Activated T-cell treated with anti-CD3 and anti-CD28 coated beads, Interleukin-2, amount 50 U/mL, for 1 hour (primary cell): ENCODE measurements around the gene BCL11B.
A peak's percentile ranks its signal among the peaks of the same experiment; 100 is the strongest.

Experiments
- DNase-seq: peaks from one replicate; pipeline ENCODE4 v3.0.0-alpha.2; 2020

The BCL11B gene

GRCh38 chr14:99284254-99285004 lies 12.4 kb upstream of the BCL11B start:
- no peak for DNase-seq

DNA sequence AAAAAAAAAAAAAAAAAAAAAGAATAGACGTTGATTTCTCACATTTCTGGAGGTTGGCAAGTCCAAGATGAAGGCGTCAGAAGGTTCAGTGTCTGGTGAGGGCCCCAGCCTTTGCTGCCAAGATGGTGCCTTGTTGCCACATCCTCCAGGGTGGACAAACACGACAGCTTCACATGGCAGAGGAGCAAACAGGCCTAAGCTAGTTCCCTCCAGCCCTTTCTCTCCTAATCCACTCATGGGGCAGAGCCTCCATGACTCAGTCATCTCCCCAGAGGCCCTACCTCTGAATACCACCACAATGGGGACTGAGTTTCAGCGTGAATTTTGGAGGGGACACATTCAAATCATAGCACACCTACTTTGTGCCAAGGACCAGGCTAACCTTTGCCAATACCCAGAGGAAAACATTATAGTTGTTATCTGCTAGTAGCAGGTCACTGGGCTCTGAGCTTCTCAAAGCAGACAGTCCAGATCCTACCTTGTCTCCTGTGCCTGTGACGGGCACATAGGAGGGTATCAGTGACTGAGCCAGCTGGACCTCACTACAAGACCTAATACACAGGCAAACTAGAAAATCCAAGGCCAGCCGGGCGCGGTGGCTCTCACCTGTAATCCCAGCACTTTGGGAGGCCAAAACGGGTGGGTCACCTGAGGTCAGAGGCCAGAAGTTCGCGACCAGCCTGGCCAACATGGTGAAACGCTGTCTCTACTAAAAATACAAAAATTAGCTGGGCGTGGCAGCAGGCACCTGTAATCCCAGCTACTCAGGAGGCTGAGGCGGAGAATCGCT lies 10.5 kb upstream of the BCL11B start:
- DNase-seq = no peak

DNA sequence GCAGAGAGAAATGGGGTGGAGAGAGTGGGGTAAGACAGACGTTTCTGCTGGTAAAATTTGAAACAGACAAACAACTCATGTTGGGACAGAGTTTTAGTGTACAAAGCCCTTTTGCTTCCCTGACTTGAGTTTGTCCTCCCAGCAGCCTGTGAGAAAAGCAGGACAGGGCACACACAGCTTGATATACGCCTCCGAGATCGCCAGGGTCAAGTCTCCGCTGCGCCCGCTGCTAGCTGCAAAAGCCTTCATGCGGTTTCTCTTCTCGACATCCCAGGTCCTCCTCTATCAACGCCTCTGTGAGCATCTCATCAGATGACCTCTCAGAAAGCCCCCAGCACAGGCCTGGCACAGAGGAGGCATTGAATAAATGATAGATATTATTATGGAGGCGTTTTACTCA lies 9.4 kb upstream of the BCL11B start:
- no peak for DNase-seq

GRCh38 chr14:99280852-99281251 lies 8.9 kb upstream of the BCL11B start:
- DNase-seq = no peak

GRCh38 chr14:99280066-99280731 lies 8.2 kb upstream of the BCL11B start:
- no peak for DNase-seq

DNA sequence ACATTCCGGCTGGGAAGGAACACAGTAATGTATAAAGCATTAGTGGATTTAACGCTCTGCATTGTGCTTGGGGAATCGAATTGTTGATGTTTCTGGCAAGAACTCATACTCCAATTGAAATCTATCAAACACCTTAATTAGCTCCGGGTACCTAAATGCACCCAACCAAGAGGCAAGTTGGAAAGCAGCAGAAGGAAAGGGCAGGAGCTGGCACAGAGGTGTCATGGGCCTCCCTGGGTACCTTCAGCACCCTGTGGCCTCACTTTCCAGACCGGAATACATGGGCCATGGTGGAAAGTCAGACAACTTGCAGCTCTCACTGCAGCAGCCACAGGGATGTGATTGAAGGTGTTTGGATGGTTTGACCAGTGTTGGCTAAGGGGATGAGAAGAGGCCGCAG lies 6.8 kb upstream of the BCL11B start:
- no peak for DNase-seq

DNA sequence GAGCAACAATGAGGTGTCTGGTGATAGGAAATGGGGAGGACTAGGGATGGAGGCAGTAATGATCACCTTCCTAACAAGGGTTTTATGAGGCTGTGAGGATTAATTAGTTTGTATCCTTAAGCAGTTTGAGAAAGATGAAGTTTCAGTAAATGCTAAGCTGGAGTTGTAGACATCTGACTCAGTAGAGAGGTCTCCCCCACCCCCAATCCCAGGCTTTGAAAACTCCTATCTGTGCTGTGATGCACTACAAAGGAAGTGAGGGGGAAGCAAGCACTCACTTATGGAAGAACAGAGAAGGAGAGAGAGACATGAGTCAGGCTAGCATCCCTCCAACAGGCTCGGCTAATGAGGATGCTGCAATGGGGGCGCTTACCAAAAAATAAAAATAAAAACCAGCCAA lies 5.5 kb upstream of the BCL11B start:
- no peak for DNase-seq

DNA sequence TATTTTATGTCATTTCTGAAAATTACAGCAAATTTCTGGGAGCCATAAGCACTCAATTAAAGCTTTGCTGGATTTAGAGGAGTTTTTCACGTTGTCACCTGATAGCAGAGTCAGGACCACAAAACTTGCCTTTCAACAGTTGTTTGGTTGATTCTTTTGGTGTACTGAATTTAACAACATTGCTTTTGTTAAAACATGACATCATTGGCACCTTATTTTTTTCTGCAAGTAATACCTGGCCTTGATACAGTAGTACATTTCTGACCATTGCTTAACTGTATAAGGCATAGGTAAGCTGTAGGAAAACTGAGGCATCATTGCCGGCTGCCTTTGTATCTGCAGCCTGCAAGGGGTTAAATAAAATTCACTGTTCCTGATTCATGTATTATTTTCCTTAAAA lies 4.5 kb upstream of the BCL11B start:
- no peak for DNase-seq

GRCh38 chr14:99275222-99275584 lies 3.2 kb upstream of the BCL11B start:
- DNase-seq = no peak

- peak; percentile 67 for DNase-seq
Observed at GRCh38 chr14:99274346-99275221, 2.6 kb upstream of the BCL11B start.

GRCh38 chr14:99273766-99274345 lies 1.9 kb upstream of the BCL11B start:
- no peak for DNase-seq

- peak; percentile 57 for DNase-seq
Observed at GRCh38 chr14:99272899-99273765, 1.1 kb upstream of the BCL11B start.

DNA sequence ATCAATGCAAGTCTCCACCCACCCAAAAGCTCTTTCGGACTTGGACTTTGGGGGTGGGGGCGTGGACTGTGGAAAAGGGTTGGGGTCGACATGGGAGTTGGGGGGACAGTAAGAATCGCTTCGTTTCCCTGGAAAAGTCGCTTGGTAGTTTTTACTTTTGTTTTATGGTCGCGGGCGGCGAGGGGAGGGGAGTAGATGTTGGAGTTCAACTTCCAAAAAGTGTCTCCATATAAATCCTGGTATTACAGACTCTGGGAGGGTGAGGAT lies 568 bp upstream of the BCL11B start:
- no peak for DNase-seq

DNA sequence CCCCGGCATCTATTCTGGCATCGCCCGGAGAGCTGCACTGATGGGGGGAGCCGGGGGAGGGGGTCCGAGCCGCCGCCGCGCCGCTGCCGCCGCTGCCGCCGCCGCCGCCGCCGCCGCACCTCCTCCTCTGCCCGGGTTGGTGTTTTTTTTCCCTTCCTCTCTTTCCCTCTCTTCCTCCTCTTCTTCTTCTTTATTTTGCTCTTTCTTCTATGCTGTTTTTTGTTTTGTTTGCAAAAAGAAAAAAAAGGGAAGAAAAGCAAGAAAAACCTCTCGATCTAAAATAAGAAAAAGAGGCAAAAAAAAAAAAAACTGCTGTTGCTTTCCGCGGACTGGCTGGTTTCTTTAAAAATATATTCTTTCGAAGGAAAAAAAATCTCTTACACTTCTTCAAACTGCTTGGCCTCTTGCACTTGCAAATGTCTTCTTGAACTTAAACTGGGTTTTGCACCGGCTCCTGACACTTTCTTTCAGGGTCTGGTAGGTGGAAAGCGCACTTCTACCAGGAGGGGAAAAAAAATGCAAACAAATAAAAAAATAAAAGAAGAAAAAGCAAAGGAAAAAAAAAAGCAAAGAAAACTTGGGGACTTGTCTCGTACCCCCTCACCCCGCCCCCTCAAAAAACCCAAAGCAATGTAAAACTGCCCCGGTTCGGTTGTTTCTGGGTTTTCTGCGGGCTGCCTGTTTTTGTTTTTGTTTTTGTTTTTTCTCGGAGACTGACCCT lies 616 bp downstream of the BCL11B start:
- DNase-seq = no peak

GRCh38 chr14:99270458-99271220 lies 1.4 kb downstream of the BCL11B start:
- DNase-seq = peak; percentile 63

DNA sequence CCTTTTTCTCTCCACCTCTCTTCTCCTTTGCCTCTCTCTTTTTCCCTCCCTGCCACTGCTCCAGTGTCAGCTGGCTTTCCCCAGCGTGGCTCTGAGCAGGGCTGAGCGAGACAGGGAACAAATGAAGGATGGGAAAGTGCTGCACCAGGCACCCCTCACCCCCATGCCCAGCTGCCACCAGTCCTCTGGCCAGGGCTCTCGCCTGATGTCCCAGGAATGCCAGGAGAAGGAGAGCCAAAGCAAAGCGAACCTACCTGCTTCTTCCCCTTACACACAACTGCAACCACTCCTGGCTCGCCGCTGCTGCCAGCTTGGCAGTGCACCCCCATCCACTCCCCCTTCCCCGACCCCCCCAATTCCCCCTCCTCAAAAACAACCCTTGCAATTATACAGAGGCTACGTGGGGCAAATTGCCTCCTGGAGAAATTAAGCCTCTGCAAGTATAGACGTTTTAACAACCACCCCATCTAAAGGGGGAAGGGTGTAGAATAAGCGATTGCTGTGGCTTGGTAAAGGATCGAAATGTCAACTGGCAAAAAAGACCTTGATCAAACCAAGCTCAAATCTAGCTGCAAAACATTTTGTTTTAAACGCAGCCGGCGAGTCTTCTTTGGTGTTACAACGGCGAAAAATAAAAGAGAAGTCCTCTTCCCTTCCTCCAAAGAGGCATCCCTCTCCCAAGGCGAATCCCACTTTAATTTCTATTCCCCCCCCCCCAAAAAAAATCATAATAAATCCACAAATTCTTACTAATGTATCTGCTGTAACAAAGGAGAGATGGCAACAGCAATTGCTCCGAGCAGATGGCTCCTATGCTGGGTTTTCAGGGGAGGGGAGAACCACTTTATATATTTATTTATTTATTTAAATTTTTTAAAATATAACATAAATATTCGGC lies 2.9 kb downstream of the BCL11B start:
- peak; percentile 44 for DNase-seq

- peak; percentile 50 for DNase-seq
Observed at GRCh38 chr14:99267837-99268781, 3.9 kb downstream of the BCL11B start.

DNA sequence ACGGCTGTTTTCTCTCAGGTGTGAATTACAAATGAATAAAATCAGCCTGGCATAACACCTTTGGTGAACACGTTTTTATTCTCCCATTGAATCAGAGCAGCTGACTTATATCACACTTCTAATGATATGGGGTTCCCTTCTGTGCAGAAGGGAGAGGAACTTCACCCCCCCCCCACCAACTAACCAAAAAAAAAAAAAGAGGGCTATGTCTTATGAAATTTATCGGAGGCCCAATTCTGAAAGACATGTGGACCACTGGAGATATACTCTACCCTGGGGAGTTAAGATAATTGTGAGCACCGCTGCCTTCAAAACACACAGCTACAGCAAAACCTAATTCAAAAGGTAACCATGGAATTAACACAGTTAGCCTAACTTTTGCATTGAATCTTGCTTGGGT lies 4.6 kb downstream of the BCL11B start:
- DNase-seq = no peak
